Panc1 (cell line): ENCODE data around the gene TMEM107.

Experiments used
- POLR2AphosphoS5 ChIP-seq: IDR thresholded peaks from 2 replicates; pipeline ENCODE4 v1.6.1; 2012; ENCODE audit warnings: mild to moderate bottlenecking, low read depth, low read length, moderate library complexity
- SIN3A ChIP-seq: IDR thresholded peaks from 2 replicates; pipeline ENCODE4 v1.6.1; 2012; ENCODE audit warnings: low read depth, mild to moderate bottlenecking, low read length, moderate library complexity, borderline replicate concordance; ENCODE audit not compliant: insufficient read depth
- TF ChIP-seq, protein P1 (sequence below): fragments of 450-650 bp; IDR thresholded peaks from 2 replicates; pipeline ENCODE4 v1.5.1; 2017; ENCODE audit warnings: mild to moderate bottlenecking
- TF ChIP-seq, protein P2 (sequence below), 2 experiments: IDR thresholded peaks; 2 replicates each; pipeline ENCODE4 v1.6.1; 2011 to 2012; ENCODE audit warnings: low read depth in 2 of 2, control low read depth in 1 of 2, low read length in 1 of 2, mild to moderate bottlenecking in 1 of 2, moderate library complexity in 1 of 2; ENCODE audit not compliant: insufficient read depth in 1 of 2

DNA sequence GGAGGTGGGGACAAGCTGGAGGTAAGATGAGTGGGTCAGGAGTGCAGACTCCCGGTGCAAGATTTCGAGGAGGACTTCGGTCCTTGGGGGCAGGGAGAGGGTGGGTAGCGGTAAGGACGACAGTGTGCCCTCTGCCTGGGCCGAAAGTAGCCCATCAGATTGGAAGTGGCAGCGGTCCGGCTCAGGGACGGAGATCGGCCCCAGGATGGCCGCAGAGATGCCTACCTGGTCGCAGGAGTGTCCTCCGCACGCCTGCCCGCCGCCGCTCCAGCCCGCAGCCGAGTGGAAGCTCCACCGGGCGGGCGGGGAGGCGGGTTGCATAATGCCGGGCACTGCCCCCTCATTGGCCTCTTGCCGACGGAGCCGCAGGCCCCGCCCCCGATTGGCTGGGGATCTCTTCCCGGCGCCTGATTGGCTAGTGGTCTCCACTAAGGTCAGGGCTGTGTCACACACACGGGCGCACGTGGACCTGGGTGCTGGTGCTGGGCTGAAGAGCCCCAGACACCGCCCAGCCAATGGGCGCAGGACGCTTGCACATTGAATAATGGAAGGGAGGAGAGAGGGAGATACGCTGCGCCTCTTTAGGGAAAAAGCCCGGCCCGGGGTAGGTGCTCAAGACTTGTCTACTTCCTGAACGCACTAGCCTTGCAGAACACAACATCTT lies 23.9 kb downstream of the TMEM107 start, which contains the start of gene PER1:
- TF ChIP-seq, protein P1, sequence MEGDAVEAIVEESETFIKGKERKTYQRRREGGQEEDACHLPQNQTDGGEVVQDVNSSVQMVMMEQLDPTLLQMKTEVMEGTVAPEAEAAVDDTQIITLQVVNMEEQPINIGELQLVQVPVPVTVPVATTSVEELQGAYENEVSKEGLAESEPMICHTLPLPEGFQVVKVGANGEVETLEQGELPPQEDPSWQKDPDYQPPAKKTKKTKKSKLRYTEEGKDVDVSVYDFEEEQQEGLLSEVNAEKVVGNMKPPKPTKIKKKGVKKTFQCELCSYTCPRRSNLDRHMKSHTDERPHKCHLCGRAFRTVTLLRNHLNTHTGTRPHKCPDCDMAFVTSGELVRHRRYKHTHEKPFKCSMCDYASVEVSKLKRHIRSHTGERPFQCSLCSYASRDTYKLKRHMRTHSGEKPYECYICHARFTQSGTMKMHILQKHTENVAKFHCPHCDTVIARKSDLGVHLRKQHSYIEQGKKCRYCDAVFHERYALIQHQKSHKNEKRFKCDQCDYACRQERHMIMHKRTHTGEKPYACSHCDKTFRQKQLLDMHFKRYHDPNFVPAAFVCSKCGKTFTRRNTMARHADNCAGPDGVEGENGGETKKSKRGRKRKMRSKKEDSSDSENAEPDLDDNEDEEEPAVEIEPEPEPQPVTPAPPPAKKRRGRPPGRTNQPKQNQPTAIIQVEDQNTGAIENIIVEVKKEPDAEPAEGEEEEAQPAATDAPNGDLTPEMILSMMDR, result no peak
- TF ChIP-seq POLR2AphosphoS5 (no peak), SIN3A (no peak)
- TF ChIP-seq, protein P2, sequence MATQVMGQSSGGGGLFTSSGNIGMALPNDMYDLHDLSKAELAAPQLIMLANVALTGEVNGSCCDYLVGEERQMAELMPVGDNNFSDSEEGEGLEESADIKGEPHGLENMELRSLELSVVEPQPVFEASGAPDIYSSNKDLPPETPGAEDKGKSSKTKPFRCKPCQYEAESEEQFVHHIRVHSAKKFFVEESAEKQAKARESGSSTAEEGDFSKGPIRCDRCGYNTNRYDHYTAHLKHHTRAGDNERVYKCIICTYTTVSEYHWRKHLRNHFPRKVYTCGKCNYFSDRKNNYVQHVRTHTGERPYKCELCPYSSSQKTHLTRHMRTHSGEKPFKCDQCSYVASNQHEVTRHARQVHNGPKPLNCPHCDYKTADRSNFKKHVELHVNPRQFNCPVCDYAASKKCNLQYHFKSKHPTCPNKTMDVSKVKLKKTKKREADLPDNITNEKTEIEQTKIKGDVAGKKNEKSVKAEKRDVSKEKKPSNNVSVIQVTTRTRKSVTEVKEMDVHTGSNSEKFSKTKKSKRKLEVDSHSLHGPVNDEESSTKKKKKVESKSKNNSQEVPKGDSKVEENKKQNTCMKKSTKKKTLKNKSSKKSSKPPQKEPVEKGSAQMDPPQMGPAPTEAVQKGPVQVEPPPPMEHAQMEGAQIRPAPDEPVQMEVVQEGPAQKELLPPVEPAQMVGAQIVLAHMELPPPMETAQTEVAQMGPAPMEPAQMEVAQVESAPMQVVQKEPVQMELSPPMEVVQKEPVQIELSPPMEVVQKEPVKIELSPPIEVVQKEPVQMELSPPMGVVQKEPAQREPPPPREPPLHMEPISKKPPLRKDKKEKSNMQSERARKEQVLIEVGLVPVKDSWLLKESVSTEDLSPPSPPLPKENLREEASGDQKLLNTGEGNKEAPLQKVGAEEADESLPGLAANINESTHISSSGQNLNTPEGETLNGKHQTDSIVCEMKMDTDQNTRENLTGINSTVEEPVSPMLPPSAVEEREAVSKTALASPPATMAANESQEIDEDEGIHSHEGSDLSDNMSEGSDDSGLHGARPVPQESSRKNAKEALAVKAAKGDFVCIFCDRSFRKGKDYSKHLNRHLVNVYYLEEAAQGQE (IDR thresholded peaks at IDR 0.05; ENCODE audit: insufficient read depth in 1 of 2, low read depth in 2 of 2, low read length in 1 of 2), result no peak
